ENCODE measurements around the gene GNRH2.
"Not testable (repeated sequence)": the region's sequence is repeated elsewhere in the genome, so short reads cannot be mapped to it uniquely, and the experiment has no call there.

Gene GNRH2

GRCh38 chr20:3074812-3075211 is 31.4 kb downstream of the GNRH2 start:
- no peak for DNase-seq

GRCh38 chr20:3075315-3075714 is 31.9 kb downstream of the GNRH2 start:
- DNase-seq = not testable (repeated sequence)

- peak in 1 of 5 donors; percentile 58 for DNase-seq
Observed at GRCh38 chr20:3077618-3078134, 34.3 kb downstream of the GNRH2 start.

- DNase-seq = no peak
Observed at GRCh38 chr20:3080939-3081388, 37.5 kb downstream of the GNRH2 start.

- no peak for DNase-seq
Observed at GRCh38 chr20:3081641-3082040, 38.2 kb downstream of the GNRH2 start.

- DNase-seq = no peak
Observed at GRCh38 chr20:3082306-3082951, 39.0 kb downstream of the GNRH2 start.

GRCh38 chr20:3082955-3083952 is 39.8 kb downstream of the GNRH2 start:
- DNase-seq = no peak

- no peak for DNase-seq
Observed at GRCh38 chr20:3084283-3084985, 41.0 kb downstream of the GNRH2 start, which contains the start of gene AVP. Gene AVP (minus strand): TSS chr20:3084724. CDS start chr20:3084674, 50 bp downstream.

GRCh38 chr20:3084986-3085360 is 41.6 kb downstream of the GNRH2 start:
- DNase-seq = no peak

- no peak for DNase-seq
Observed at GRCh38 chr20:3085571-3086072, 42.2 kb downstream of the GNRH2 start.

GRCh38 chr20:3088031-3088430 is 44.6 kb downstream of the GNRH2 start:
- DNase-seq = no peak

- DNase-seq = no peak
Observed at GRCh38 chr20:3090565-3090964, 47.1 kb downstream of the GNRH2 start.

- DNase-seq = peak in 3 of 5 donors; percentile 27 to 38 (median 32)
Observed at GRCh38 chr20:3092611-3093379, 49.4 kb downstream of the GNRH2 start.

GRCh38 chr20:3093861-3094361 is 50.5 kb downstream of the GNRH2 start:
- DNase-seq = no peak

GRCh38 chr20:3094848-3095629 is 51.6 kb downstream of the GNRH2 start:
- no peak for DNase-seq

All from T-helper 1 cell (primary cell).